ENCODE measurements around the gene SLC7A4. TPM values are rescaled to one million over a fixed set of nuclear protein-coding genes. Genes with fewer than 3 reads are reported as not detected.

The SLC7A4 gene
- total RNA-seq, 1 donor from 2014 or later: not detected

DNA sequence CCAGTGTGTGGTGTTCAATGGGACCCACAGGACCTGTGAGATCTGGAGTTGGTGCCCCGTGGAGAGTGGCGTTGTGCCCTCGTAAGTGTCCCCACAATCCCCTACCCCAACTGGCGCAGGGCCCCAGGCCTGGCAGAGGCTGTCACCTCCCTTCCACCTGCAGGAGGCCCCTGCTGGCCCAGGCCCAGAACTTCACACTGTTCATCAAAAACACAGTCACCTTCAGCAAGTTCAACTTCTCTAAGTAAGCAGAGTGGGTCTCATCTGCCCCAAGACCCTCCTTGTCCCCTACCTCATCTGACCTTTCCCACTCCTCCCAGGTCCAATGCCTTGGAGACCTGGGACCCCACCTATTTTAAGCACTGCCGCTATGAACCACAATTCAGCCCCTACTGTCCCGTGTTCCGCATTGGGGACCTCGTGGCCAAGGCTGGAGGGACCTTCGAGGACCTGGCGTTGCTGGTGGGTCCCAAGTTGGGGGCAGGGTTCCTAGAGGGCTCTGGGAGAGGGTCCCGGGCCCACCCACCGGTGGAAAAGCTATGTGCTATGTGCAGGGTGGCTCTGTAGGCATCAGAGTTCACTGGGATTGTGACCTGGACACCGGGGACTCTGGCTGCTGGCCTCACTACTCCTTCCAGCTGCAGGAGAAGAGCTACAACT is 9.3 kb downstream of the SLC7A4 start:
- intact Hi-C loops (cut with micrococcal nuclease): no loop called here

DNA sequence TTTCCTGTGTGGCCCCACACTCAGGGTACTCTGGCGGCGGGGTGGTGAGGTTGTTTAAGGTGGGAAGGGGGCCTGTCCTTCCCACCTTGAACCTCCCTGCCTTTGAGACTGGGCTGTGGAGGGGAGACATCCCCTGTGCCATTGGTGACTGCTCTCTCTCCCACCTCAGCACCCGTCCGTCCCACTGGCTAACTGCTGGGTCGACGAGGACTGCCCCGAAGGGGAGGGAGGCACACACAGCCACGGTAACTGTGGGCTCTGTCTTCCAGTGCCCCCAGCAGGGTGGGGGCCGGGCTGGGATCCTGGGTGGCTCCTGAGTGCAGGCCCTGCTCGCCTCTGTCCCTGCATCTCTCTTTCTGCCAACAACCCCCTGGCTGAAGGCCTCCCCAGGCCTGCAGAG is 9.9 kb downstream of the SLC7A4 start:
- intact Hi-C loops (cut with micrococcal nuclease): no loop called here

DNA sequence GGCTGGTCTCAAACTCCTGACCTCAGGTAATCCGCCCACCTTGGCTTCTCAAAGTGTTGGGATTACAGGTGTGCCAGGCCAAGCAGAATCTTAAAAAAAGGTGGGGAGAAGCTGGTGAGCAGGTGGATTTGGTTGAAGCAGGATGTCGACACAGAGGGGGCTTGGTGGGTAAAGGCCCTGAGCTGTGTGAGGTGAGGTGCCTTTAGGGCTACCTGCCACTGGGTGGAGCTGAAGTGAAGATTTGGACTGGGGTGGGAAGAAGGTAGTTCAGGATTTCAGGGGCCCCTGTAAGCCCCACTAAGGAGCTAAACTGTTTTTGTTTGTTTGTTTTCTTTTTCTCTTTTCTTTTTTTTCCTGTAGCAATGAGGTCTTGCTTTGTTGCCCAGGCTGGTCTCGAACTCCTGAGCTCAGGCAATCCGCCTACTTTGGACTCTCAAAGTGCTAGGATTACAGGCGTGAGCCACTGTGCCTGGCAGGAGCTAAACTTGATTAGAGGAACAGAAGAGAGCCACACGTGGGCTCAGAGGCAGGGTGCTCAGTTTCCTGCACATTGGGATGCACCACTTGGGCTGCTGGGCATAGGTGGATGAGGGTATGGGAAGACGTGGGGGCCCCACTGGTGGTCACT is 11.4 kb downstream of the SLC7A4 start:
- intact Hi-C loops (cut with micrococcal nuclease): no loop called here

DNA sequence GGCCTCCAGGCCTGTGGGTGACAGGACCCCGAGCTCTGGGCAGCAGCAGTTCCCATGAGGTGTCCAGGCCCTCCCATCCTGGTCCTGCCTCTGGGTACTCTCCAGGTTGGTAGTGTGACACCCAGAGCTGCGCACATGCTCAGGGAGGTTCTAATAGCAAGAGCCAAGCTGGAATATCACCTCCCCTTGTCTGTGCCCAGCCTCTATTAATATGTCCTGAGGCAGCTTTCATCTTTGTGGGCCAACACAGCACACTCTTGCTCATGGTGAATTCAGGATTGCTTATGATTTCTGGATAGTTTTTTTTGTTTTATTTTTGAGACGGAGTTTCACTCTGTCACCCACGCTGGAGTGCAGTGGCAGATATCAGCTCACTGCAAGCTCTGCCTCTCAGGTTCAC is 14.0 kb downstream of the SLC7A4 start:
- intact Hi-C loops (cut with micrococcal nuclease): no loop called here

DNA sequence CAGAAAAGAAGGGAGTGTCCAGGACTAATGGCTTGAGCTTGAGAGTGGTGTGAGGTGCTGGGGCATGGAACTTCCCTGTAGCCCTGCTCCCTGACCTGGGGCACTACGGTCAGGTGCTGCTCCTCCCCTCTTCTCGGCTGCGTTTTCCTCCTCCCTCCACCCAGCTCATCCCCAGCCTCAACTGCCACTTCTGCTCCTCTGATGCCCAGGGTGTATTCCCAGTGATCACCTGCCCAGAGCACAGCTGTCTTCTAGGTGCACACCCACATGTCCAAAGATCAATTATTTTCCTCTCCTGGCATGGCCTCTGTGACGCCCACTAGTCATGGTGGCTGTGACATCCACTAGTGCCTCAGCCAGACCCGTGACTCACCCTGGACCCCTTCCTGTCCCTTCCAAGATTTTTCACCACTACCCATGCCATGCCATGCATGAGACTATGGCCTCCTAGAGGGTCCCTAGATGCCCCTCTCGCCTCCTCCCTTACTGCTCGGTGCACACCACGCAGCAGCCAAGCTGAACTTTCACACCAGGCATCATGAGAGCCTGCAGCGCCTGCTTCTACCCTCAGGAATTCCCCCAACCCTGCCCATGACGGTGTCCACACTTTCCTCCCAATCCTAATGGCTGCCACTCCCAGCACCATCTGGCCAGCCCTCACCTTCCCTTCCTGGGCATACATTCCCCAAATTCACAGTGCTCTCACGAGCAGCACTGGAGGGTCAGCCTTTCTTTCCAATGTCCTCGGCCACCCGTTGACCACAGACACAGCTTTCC is 15.5 kb downstream of the SLC7A4 start:
- intact Hi-C loops (cut with micrococcal nuclease): no loop called here

DNA sequence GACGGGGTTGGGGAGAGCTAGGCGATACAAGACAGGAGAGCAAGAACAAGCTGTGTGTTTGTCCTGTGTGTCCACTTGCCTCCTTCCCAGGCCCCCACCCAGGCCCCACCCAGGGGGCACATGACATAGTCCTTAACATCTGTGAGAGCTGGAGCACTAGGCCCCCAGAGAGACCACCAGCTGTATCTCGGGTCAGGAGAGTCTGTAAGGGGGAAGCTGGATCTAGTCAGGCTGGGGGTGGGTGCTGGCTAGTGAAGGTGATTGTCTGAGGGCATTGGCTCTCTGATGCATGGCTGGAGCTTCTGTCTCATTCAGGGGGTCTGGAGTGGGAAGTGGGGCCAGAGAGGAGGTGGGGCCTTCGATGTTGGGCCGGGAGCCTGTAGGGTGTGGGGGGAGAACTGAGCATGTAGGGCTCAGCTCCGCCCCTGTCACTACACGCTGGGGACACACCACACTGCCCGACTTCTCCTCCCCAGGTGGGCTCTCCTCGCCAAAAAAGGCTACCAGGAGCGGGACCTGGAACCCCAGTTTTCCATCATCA is 16.8 kb downstream of the SLC7A4 start:
- intact Hi-C loops (cut with micrococcal nuclease): no loop called here

DNA sequence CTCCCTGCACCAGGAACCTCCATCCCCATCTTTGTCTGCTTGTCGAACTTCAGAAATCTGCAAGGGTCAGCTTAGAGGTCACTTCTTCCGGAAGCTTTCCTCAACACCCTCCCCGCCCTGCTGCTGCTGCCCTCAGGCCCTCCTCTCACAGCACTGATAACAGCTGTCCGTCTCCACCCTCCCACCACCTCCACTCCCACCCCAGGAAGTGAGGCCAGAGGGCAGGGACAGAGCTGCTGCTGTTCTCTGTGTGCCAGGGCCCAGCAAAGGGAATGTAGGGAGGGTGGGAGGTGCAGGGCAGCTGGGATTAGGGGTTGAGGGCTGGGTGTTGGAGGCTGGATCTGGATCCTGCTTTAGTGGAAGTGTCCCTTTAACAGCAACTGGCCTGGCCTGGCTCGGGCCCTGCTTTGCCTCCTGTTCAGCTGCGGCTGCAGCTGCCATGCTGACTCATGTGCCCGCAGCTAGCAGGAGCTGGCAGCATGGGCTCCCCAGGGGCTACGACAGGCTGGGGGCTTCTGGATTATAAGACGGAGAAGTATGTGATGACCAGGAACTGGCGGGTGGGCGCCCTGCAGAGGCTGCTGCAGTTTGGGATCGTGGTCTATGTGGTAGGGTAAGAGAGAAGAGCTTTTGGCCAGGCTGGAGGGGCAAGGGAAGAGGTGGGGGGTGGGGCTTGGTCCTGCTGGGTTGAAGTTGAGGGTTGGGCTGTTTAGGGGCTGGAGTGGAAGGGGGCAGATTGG is 17.5 kb downstream of the SLC7A4 start, which contains the start of gene P2RX6:
P2RX6 (plus strand) TSS at position 440 of the 740 bp plus-strand sequence; CDS start at position 450, 10 bp downstream.
- intact Hi-C loops (cut with micrococcal nuclease): loop anchor here (1.0 kb wide), 1 partner anchor 13 kb away; the partner anchor contains the start of gene THAP7

DNA sequence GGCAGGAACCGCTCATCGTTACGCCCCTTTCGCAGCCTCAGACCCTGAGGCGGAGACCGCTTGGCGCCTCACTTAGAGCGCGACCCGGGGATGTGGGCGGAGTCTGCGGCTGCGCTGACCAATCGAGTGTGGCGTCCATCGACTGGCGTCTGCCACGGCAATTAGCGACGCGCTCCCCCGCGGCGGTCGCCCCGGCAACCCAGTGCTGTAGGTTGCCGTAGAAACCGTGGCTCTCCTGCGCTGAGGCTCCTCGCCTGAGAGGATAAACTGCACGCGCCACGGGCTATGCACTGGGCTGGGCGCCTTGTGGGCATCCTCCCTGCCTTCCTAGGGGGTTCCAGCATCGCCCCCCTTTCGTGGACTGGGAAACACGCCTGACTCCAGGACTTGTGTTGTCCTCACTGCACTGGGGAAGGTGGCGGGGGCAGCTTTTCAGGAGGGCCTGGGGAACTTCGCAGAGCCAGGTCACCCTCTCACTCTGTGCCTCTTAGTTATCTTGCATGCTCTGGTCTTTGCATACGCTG is 18.1 kb downstream of the SLC7A4 start:
- intact Hi-C loops (cut with micrococcal nuclease): loop anchor here (1.0 kb wide), 1 partner anchor 12 kb away; the partner anchor contains the start of gene THAP7

DNA sequence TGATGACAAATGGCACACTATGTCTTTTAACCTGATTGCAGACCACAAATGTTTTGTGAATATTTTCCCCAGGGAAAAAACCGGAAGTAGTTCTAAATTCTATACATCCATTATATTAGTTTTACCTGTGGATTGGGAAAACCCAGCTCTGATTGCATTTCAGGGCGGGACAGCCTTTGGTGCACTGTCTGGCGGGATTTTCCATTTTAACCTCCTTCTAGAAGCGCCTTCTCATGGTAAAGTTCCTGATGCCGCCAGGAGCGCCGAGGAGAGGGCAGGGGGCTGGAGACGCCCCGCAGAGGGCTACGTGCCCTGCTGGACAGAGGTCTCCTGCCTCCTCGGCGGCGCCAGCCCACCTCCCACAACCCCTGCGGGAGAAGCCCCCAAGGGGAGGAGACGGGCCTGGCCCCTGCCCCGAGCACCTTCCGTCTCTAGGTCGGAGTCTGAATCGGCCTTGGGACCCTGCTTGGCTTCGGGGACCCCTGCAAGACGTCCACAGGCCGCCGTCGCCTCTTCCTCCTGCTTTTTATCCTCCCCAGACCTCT is 18.6 kb downstream of the SLC7A4 start:
- intact Hi-C loops (cut with micrococcal nuclease): loop anchor here (1.0 kb wide), 1 partner anchor 11 kb away; the partner anchor contains the start of gene THAP7

DNA sequence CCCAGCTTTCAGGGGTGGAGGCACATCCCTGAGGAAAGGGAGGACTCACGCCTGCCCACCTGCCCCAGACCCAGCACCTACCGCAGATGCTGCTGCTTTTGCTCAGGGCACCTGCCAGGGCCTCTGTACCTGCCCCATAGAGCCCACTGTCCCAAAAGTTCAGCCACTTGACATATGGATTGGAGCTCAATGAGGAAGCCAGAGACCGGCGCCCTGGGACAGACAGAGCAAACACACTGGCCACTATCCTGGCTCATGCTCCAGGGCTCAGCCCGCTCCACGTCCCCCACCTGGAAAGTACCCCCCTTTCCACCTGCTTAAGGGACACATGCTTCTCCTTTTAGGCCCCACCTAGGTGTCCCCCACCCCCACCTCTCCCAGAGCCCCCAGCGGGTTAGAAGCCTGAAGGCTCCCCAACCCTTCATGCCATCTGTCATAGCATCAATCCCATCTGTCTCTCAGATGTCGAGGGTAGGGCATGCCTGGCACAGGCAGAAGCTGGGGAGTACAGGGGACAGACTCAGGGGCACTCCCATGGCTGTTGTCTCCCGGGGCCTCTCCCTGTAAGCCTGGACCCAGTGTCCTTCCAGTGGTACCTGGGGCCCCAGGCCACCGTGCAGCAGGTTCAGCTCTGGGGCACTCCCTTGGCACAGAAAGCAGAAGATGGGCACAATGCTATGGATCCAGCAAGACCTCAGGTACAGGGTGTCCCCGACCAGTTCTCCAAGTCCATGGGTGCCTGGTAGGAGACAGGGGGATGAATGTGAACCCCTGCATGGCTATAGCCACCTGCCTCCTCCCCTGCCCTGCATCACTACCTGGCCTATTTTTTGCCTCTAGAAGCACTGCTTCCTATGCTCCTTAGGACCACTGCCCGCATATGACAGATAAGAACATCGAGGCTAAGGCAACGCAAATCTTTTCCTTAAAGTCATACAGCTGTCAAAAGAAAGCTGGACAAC is 19.6 kb downstream of the SLC7A4 start:
- intact Hi-C loops (cut with micrococcal nuclease): no loop called here

DNA sequence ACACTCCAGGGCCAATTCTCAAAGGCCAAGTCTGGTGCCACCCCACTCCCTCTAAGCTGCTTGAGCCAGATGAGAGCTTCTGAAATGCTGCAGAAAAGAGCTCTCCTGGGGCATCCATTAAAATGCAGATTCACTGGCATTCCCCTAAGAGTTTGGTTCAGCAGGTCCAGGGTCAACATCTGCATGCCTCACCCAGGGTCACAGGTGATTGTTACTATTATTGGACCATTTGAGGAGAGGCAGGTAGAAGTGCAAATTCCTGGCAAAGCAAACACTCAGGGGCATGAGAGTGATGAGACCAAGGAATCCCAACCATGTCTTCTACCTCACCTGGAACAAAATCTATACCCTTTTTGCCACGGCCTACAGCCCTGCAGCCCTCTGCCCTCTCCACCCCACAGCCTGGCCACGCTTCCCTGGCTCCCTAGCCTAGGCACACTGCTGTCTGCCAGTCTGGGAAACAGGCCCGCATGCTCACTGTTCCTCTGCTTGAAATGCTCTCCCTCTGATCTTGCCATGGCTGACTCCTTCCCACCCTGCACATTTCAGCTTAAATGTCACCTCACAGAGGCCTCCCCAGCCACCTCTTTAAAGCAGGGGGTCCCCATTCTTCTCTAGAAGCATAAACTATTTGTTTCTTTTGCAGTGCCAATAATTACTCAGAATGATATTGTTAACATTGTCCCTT is 21.8 kb downstream of the SLC7A4 start:
- intact Hi-C loops (cut with micrococcal nuclease): no loop called here

DNA sequence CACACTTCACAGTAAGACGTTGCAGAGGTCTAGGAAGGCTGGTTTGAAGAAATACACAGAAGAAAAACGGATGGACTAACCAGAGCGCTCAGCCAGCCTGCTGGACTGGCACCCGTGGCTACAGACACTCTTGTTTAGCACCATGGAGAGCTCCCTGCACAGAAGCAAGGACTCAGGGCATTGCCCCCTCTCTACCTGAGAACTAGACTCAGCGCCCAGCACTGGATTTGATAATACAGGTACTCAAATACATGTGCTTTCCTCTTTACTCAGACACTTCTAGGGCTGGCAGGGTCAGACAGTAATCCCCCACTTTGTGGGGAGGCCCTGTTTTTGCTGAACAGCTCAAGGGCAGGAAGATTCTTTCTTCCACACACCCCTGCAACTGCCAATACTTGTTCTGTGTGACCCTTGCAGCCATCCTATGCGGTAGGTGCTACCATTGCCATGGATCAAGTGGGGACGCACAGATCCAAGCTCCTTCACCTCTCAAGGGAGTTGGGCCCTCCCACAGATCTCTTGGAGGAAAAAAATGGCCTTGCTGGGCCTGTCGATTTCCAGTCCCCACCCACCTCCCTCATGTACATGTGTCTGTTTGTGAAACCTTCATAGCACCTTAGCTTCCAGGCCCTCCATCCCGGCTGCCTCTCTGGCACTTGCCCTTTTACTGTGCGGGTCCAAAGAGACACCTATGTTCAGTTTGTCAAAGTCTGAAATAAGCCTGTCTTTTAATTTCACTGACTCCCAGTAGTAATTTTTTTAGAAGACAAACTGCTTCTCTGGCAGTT is 22.5 kb downstream of the SLC7A4 start:
- intact Hi-C loops (cut with micrococcal nuclease): loop anchor here (10.0 kb wide), 1 partner anchor 635 kb away; the partner anchor contains the start of gene SDF2L1

DNA sequence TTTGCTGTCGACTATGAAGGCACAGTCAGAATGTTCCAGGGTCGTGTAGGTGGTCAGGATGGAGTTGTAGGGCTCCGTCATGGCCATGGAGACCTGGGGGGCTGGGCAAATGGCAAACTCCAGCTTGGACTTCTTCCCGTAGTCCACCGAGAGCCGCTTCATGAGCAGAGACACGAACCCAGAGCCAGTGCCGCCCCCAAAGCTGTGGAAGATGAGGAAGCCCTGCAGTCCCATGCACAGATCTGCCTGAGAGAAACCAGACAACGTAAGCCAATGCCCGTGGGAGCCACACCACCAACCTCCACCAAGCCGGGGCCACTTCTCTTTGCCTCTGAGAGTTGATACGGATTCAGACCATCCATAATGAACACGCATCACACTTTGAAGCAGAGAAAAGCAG is 23.2 kb downstream of the SLC7A4 start:
- intact Hi-C loops (cut with micrococcal nuclease): loop anchor here (10.0 kb wide), 1 partner anchor 636 kb away; the partner anchor contains the start of gene SDF2L1

DNA sequence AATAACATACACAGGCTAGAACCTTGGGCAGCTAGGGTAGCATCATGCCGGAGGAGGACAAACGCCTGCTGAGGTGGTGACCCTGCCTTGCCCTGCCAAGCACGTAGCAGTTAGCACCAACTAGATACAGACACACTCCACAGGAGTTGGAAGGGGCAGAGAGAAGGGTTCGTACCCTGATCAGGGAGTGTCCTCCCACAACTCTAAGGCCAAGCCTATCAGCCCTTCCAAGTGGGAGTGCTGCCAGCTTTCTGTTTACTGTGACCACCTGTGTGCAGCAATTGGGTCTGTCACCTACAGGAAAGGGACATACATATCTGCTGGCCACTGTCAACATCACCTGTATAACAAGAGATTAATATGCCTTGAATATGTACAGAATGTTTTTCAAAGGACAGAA is 28.6 kb downstream of the SLC7A4 start:
- intact Hi-C loops (cut with micrococcal nuclease): loop anchor here (10.0 kb wide), 1 partner anchor 641 kb away; the partner anchor contains the start of gene SDF2L1

DNA sequence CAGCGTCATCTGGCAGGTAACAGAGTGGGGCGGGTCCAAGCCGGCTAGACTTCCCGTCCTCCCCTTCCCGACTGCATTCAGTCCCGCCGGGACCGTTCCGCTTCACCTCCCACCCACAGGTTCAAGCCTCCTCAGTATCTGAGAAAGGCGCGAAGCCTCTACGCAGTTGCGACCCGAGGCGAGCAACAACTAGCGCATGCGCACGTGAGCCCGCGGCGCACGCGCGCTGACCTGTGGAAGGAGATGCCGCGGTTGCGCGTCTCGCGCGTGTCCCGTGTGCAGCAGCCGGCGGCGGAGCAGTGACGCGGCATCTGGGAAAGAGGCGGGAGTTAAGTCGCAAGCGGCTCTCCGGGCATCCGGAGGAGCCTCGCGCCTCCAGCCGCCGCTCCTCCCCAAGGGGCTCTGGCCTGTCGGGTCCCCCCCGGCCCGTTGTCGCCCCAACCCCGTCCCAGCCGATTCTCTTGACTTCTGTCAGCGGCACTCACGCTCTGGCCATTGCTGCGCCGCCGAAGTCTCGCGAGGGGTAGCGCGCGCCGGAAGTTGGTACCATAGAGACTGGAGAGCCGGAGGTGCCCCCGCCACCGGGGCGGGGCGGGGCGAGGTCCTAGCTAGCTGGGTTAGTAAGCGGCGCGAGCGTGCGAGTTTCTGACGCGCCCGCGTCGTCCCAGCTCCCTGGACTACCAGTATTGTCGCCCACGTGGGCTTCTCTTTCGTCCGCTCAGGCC is 30.6 kb downstream of the SLC7A4 start, which contains the start of gene THAP7:
THAP7 (minus strand) TSS at position 518 of the 725 bp plus-strand sequence; CDS start at position 311, 207 bp downstream.
- intact Hi-C loops (cut with micrococcal nuclease): loop anchor here (1.0 to 10.0 kb wide), 4 partner anchors 13 to 643 kb away; partner anchors contain the start of genes LZTR1, PI4KA and SDF2L1

DNA sequence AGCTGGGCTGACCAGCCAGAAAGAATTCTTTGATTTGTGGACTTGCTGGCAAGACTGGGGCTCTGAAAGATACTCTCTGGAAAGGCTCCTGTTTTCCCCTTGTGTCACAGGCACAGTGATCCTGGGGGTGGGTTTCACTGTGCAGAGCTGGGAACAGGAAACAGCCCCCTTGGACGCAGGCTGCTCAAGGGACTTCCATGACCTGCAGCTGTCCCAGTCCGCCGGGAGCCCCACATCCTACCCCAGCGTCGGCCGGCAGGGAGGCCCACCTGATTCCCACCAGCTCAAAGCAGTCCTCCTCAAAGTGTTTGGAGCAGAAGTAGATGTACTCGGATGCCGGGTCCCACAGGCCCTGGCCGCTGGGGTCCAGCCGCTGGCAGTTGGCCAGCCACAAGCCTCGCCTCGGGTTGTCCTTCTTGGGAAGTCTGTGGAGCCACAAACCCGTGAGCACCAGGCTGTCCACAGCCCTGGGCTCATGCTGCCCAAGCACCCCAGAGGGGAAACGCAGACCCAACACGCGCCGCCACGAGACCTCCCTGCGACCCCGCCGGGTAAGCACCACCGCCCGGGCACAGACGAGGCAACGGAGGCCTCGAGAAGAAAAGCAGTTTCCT is 31.3 kb downstream of the SLC7A4 start:
- intact Hi-C loops (cut with micrococcal nuclease): loop anchor here (1.0 to 10.0 kb wide), 2 partner anchors 19 to 644 kb away; partner anchors contain the start of genes LZTR1 and SDF2L1
